ENCODE data around the gene USP21. TPM values are rescaled to one million over a fixed set of nuclear protein-coding genes. Genes with fewer than 3 reads are reported as not detected.

Gene USP21
- total and polyA plus RNA-seq, 9 of the 15 experiments (the other 6 are each of a cell fraction or from before 2014, with no cell fraction given), result 4.9 to 52.4 (median 21.6) TPM

GRCh38 chr1:161185282-161185682 is 26.0 kb downstream of the USP21 start:
- ChIA-PET CTCF (ENCODE audit: low intra/inter-chr PET ratio) (no interaction called here), POLR2A (no interaction called here)
- no peak; the same call in 2 of the 3 replicates for ATAC-seq
- H3K4me1 ChIP-seq (replicated peaks in 1 of 2; ENCODE audit: control insufficient read depth in 2 of 2, insufficient read depth in 2 of 2, low read length in 2 of 2), result peaks cover 20 to 38% of the 10 kb centered on the region in 2 experiments
- no peaks in the 10 kb centered on the region for H3K9me3 ChIP-seq (replicated peaks; ENCODE audit: control insufficient read depth, insufficient read depth, low read depth, low read length)
- no peaks in the 10 kb centered on the region for H3K79me2 ChIP-seq (ENCODE audit: control insufficient read depth, insufficient read depth, low read length)
- in situ Hi-C loops (cut with MboI) (no loop called here), intact Hi-C loops (cut with micrococcal nuclease) (no loop called here)
- H3K9me1 ChIP-seq (ENCODE audit: control insufficient read depth, insufficient read depth, low read length), result no peaks in the 10 kb centered on the region
- no peak overlapping the region for H3K27ac ChIP-seq (ENCODE audit: extremely low read depth, low read depth, low read length)
- FAIRE-seq, result no peak
- no peaks in the 10 kb centered on the region for H3K27me3 ChIP-seq (ENCODE audit: control insufficient read depth in 2 of 2, insufficient read depth in 2 of 2, low read length in 2 of 2)
- H3K4me2 ChIP-seq (ENCODE audit: insufficient read depth, low read length), result no peak overlapping the region
- no peaks in the 10 kb centered on the region for H3K36me3 ChIP-seq (ENCODE audit: control insufficient read depth, insufficient read depth, low read length)
- no TSS peak for BruUV-seq (replicated peaks)
- no peaks in the 10 kb centered on the region for H4K20me1 ChIP-seq (replicated peaks; ENCODE audit: control insufficient read depth, insufficient read depth, low read length)
- no peak for TF ChIP-seq ZNF408 (CRISPR knock-in tag; IDR thresholded peaks at IDR 0.05; ENCODE audit: low read depth)
- 0 out of 4 replicates have a peak, but pooled peaks of 1 of the 2 experiments have one; percentile 37 for TF ChIP-seq MNT (conservative IDR thresholded peaks at IDR 0.05)
- TF ChIP-seq STAG1 (CRISPR knock-in tag; IDR thresholded peaks at IDR 0.05; ENCODE audit: borderline replicate concordance), result no peak
- TF ChIP-seq ETV6 (IDR thresholded peaks at IDR 0.05; ENCODE audit: borderline replicate concordance in 1 of 2, low read depth in 2 of 2, low read length in 1 of 2), result 0 out of 4 replicates have a peak, but pooled peaks of 1 of the 2 experiments have one; percentile 21
- no peak for TF ChIP-seq ETV6 (CRISPR knock-in tag; IDR thresholded peaks at IDR 0.05; ENCODE audit: borderline replicate concordance)
- no peak for TF ChIP-seq BRD4 (IDR thresholded peaks at IDR 0.05)
- peak; percentile 41; the same call in 1 of the 2 replicates for TF ChIP-seq TFAP4 (CRISPR knock-in tag; IDR thresholded peaks at IDR 0.05; ENCODE audit: borderline replicate concordance)
- peak; percentile 91 for TF ChIP-seq VEZF1 (CRISPR knock-in tag; IDR thresholded peaks at IDR 0.05)
- peak; percentile 51 for TF ChIP-seq NFIC (IDR thresholded peaks at IDR 0.05)
- TF ChIP-seq CBX1 (IDR thresholded peaks at IDR 0.05; ENCODE audit: low read depth), result no peak
- no peak for TF ChIP-seq NFYB (IDR thresholded peaks at IDR 0.05; ENCODE audit: extremely low read depth, insufficient read length)
- no peak for TF ChIP-seq BACH1 (tag; IDR thresholded peaks at IDR 0.05)
- TF ChIP-seq PRDM10 (IDR thresholded peaks at IDR 0.05; ENCODE audit: partially characterized antibody), result peak; percentile 90
- TF ChIP-seq SRSF1 (IDR thresholded peaks at IDR 0.05; ENCODE audit: low read depth, low read length), result no peak
- TF ChIP-seq ETV1 (tag; conservative IDR thresholded peaks at IDR 0.05; ENCODE audit: low read depth), result peak; percentile 20; the same call in 1 of the 2 replicates
- peak overlapping the region; percentile 76 for H2AFZ ChIP-seq (ENCODE audit: low read depth, low read length)
- H3K4me3 ChIP-seq, result no peak overlapping the region
- H3K9ac ChIP-seq (ENCODE audit: insufficient read depth in 1 of 2, low read depth in 2 of 2, low read length in 2 of 2), result no peak overlapping the region
- WGBS (ENCODE audit: insufficient coverage, low coverage, missing lambda C conversion rate), result 11% methylated on average over 3 of the region's 3 CpGs
- DNase-seq (ENCODE audit: extremely low read depth in 1 of 4, low spot score in 3 of 4), result peak in 2 of 4 experiments; percentile 38 to 59
